ENCODE measurements around the gene MAN2B1. TPM values are rescaled to one million over a fixed set of nuclear protein-coding genes. Genes with fewer than 3 reads are reported as not detected.
"Not testable (repeated sequence)": the region's sequence is repeated elsewhere in the genome, so short reads cannot be mapped to it uniquely, and the experiment has no call there.

The MAN2B1 gene
- total RNA-seq = 10.6 TPM

DNA sequence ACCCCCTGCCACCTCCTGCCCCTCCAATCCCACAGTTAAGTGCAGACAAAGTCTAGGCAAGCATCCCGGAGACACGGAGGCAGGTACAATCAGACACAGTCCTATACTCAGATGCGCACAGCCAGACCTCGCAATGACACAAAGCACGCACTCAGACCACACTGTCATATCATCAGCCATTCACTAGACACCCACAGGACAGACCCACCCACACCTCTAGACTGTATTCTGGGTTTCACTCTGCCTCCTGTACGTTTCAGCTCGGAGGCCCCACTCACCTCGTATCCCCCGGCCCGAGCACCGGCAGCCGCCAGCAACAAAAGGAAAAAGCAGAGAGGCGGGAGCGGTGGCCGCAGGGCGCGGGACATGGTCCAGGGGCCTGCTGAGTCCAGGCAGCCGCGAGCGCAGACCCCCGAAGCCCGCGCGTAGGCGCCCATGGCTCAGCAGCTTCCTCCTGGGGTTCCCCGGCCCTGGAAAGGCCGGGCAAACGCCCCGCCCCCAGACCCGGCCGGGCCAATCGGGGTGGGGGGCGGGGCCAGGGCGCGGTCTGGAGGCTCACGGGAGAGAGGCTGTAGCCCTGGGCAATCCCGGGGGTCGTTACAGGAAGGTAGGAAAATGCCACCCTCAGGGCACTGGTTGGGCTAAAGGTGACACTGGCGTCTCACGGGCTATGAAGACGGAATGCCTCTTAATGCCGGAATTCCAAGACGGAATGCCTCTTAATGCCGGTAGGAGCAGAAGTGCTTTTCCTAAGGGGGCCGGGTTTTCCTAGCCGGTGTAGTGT is at the start of gene MAN2B1, which contains the start of gene WDR83:
MAN2B1 (minus strand) TSS at position 478 of the 784 bp plus-strand sequence; CDS start at position 437, 41 bp downstream.
WDR83 (plus strand) TSS at position 543 of the 784 bp plus-strand sequence. CDS start 2,984 bp downstream, outside the sequence.
- no peak for FAIRE-seq

DNA sequence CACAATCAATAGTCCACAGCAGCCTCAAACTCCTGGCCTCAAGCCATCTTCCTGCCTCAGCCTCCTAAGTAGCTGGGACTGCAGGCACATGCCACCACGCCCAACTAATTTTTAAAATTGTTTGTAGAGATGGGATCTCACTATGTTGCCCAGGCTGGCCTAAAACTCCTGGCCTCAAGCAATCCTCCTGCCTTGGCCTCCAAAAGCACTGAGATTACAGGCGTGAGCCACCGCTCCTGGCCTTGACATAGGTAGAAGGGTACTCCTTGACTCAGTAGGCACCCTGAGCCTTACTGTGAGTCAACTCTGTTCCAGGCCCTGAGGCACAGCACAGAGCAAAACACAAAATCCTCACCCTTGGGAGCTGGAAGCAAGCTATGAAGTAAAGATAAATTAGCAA is 49.4 kb upstream of the MAN2B1 start:
- no peak for DNase-seq (ENCODE audit: low spot score in 2 of 2)
- FAIRE-seq = no peak

More for the DNA sequence above, at the start of gene MAN2B1, which contains the start of gene WDR83:
- peak; percentile 84 to 93 for DNase-seq (ENCODE audit: low spot score in 2 of 2)

DNA sequence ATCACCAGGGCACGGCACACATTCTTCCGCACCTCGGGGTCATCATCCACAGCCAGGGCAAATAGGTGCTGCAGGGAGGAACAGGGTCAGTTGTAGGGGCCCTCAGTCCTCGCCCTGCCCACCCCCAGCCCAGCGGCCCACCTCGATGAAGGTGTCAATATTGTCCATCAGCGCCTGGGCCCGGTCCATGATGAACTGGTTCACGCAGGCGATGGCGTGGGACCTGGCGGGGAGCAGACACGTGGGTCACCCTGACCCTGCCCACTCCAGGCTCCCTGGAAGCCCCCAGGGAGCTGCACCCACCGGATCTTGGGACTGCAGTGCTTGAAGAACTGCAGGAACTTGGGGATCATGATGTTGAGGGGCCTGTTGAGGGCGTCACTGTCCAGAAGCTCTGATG is 48.6 kb upstream of the MAN2B1 start:
- no peak for DNase-seq (ENCODE audit: low spot score in 2 of 2)
- FAIRE-seq = no peak

DNA sequence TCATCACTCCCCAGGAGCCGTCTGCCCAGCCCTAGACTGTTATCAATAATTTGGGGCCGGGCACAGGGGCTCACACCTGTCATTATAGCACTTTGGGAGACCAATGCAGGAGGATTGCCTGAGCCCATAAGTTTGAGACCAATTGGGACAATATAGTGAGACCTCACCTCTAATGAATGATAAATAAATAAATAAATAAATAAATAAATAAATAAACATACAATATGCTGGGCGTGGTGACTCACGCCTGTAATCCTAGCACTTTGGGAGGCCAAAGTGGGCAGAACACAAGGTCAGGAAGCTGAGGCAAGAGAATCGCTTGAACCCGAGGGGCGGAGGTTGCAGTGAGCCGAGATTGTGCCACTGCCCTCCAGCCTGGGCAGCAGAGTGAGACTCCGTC is 46.8 kb upstream of the MAN2B1 start:
- DNase-seq (ENCODE audit: low spot score in 2 of 2); FAIRE-seq: not testable (repeated sequence)

DNA sequence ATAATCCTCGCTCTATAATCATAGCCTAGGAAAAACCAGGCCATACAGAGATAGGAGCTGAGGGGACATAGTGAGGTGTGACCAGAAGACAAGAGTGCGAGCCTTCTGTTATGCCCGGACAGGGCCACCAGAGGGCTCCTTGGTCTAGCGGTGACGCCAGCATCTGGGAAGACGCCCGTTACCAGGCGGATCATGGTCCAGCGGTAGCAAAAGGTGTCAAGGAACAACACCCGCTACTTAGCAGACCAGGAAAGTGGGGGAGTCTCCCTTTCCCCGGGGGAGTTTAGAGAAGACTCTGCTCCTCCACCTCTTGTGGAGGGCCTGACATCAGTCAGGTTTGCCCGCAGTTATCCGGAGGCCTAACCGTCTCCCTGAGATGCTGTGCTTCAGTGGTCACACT is 45.5 kb upstream of the MAN2B1 start:
- FAIRE-seq = not testable (repeated sequence)

DNA sequence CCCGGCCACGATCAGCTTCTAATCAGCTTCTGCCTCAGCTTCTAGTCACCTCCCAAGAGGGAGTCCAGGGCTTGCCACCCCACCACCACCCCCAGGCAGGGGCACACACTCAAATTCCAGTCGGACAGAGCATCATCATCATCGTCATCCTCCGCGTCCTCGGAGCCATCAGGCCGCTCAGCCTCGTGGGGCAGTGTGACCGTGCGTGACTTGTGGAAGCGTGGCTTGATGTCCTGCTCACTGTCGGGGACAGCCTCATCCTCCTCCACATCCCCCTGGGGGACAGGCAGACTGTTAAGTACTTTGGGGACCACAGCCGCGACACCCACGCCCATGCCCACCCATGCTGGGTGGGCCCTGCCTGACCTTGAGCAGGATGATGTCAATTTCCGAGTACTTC is 44.6 kb upstream of the MAN2B1 start:
- no peak for FAIRE-seq

More for the DNA sequence above, 45.5 kb upstream of the MAN2B1 start:
- DNase-seq (ENCODE audit: low spot score in 2 of 2) = not testable (repeated sequence)

DNA sequence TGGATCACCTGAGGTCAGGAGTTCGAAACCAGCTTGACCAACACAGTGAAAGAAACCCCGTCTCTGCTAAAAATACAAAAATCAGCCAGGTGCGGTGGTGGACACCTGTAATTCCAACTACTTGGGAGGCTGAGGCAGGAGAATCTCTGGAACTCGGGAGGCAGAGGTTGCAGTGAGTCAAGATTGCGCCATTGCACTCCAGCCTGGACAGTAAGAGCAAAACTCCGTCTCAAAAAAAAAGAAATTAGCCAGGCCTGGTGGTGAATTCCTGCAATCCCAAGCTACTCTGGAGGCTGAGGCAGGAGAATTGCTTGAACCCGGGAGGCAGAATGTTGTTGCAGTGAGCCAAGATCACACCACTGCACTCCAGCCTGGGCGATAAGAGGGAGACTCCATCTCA is 42.1 kb upstream of the MAN2B1 start:
- FAIRE-seq = no peak
- no peak for DNase-seq (ENCODE audit: low spot score in 2 of 2)

More for the DNA sequence above, 44.6 kb upstream of the MAN2B1 start:
- no peak for DNase-seq (ENCODE audit: low spot score in 2 of 2)

DNA sequence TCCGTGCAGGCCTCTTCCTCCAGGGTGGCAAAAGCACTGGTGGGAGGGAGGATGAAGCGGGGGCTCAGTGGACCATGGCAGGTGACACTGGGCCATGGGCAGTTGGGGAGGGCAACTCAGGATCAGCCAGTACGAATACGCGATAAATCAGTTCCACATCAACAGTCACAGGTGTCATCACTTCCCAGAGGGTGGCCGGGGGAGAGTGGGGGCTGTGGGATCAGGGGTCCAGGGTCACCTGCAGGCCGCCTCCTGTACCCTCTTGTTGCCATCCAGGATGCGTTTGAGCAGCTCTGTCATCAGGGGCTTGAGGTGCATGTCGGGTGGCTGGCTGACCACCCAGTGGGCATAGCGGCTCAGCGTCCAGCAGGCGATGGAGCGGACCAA is 39.8 kb upstream of the MAN2B1 start:
- no peak for DNase-seq (ENCODE audit: low spot score in 2 of 2)
- no peak for FAIRE-seq

DNA sequence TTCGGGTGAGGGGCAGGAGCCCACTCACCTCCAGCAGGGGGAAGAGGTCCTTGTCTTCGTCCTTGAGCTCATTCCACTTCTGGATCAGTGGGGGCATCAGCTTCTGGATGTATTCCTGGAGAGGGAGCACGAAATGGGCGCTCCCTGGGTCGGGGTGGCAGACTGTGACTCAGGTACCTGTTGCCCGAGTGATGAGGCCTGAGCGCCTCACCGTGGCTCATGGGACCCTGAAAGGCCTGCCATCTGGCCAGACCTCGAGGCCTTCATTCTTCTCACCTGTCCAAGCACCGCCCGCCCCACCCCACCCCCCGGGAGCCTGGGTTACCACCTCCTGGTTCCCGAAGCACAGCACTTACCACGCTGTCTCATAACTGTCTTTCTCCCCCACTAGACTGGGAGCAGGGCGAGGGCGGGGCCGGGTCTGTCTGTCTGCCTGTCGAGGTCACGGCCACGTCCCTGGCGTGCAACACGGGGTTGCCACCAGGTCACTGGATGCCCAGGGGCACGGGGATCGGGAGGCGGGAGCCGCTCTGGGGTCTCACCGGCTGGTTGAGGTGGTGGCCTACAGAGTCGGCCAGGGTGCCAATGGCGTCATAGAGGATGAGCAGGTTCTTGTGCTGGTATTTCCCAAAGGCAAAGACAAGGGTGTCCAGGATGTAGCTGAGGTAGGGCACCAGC is 39.3 kb upstream of the MAN2B1 start:
- FAIRE-seq (no peak), DNase-seq (ENCODE audit: low spot score in 2 of 2) (no peak)

DNA sequence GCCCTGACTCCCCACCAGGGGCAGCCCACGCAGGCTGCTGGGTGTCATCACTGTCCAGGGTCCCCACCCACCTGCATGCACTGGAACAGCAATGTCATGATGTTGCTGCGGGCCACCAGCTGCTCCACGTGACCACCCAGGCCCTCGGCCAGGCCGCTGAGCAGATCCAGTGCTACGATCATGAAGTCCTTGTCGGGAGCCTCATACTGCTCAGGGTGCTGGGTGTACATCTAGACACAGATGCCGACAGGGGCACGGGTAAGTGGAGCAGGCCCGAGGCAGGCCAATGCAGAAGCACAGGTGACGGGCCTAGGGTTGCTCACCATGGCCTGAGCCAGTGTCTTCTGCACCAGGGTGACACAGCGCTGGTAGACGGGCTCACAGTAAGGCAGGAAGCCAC is 38.6 kb upstream of the MAN2B1 start:
- FAIRE-seq (no peak), DNase-seq (ENCODE audit: low spot score in 2 of 2) (no peak)

DNA sequence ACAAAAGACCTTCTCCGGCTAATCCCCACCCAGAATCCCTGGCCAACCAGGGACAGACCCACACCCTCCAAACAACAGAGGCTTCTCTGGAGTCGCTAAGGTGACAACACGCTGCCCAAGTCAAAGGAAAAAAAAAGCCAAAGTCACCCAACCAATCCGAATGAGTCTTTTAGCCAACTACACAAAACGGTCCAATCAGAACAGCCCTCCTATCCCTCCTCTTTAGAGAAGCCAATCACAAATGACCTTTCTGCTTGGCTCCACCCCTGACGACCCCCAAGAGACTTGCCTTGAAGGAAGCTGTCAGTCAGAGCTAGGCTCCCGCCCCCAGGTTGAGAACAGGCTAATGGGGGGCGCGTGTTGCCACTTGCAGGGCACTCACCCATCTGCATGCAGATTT is 36.5 kb upstream of the MAN2B1 start:
- no peak for FAIRE-seq

DNA sequence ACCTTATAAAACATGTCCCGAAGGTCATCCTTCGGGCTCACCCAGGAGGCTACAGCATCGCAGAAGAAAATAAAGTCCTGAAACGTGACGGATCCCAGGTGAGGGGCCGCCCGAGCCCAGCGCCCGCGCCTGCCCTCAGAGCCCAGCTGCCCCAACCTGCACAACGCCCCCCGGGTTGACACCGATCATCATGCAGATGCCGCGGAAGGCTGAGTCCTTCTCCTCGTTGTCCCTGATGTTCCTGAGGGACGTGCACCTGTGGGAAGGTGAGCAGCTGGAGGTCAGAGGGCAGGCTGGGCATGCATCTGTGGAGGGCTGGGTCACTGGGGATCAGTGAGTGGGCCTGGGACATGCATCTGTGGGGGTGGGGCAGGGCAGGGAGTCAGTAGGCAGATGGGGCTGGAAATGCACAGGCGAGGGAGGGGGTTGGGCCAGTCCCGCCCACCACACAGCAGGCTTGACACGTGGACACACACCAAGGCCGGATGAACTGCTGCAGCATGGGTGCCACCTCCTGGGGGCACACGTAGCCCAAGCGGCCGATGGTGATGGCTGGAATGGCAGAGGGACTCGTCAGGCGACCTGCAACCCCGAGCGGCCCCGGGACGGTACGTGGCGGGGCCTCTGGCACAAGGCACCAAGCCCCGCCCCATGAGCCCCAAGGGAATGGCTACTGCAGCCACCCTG is 35.2 kb upstream of the MAN2B1 start:
- FAIRE-seq = no peak

More for the DNA sequence above, 36.5 kb upstream of the MAN2B1 start:
- peak in 1 of 2 donors; percentile 50 for DNase-seq (ENCODE audit: low spot score in 2 of 2)

DNA sequence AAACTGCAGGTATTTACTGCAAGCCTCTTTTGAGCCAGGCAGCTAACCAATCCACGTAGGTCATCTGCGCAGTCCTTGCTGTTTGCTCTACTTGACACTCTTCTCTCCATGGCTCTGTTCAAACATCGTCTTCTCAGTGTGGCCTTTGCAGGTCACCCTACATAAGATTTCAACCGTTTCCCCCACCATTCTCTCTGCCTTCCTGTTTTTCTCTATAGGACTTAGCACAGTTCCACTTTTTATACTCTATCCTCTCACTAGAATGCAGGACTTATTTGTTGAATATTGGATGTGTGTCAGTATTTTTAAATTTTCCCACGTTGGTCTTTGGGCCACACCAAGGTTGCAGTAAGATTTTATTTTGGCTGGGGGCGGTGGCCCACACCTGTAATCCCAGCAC is 31.6 kb upstream of the MAN2B1 start:
- FAIRE-seq (no peak), DNase-seq (ENCODE audit: low spot score in 2 of 2) (no peak)

More for the DNA sequence above, 35.2 kb upstream of the MAN2B1 start:
- DNase-seq (ENCODE audit: low spot score in 2 of 2) = no peak

DNA sequence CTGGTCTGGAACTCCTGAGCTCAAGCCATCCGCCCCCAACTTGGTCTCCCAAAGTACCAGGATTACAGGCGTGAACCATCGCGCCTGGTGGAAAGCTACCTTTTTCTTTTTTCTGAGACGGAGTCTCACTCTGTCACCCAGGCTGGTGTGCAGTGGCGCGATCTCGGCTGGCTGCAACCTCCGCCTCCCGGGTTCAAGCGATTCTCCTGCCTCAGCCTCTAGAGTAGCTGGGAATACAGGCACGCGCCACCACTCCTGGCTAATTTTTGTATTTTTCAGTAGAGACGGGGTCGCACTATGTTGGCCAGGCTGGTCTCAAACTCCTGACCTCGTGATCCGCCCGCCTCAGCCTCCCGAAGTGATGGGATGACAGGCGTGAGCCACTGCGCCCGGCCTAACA is 30.9 kb upstream of the MAN2B1 start:
- not testable (repeated sequence) for DNase-seq (ENCODE audit: low spot score in 2 of 2); FAIRE-seq

DNA sequence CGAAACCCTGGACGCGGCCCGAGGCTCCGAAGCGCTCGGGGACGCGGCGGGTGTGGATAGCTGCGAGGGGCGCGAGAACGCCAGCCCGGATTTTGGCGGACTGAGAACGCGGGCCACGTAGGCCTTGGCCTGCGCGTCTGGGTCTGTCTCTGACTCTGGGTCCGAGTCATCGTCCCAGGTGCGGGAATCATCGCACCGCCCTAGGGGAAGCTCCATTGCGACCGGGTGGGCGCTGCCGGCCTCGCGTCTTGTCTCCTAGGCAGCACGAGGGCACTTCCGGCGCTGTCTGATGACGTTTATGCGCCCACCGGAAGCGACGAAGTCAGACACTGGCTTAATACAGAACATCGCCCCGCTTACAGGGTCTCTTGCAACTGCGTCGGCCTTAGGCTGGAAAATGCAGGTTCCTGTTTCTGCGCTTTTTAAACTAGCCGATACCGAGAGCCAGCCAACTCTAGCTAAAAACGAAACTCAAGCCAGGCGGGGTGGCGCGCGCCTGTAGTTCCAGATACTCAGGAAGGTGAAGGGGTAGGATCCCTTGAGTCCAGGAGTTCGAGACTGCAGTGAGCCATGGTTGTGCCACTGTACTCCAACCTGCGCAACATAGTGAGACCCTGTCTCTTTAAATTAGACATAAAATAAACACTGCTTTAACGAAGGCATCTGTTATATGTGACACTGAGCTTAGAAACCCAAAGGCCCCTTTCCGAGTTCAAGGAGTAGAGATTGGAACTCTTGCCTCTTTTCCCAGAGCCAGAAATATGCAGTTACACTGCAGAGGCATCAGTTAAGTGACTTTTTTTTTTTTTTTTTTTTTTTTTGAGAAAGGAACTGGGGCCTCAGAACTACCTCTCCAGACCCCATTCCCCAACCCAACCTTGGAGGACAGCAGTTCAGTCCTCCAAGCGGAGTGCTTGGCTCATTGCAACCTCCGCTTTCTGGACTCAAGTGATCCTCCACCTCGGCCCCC is 30.1 kb upstream of the MAN2B1 start, which contains the start of gene FBXW9:
FBXW9 (minus strand) TSS at position 266 of the 970 bp plus-strand sequence; CDS start at position 216, 50 bp downstream.
- DNase-seq (ENCODE audit: low spot score in 2 of 2) (peak; percentile 100), FAIRE-seq (no peak)

DNA sequence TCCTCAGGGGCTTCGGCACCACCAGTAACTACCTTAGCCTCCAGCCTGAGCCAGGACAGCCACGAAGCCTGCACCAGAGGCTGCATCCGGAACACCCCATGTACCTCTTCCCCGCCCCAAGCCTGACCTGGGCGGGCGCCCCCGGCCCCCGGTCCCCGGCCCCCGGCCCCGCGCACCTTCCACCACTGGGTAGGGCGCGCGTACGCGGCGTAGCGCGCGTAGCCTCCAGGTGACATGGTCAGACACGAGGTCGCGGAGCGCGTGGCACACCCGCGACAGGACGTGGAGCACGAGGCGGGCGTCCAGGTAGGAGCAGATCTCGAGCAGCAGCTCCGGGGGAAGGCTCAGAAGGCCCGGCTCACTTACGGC is 29.4 kb upstream of the MAN2B1 start:
- DNase-seq (ENCODE audit: low spot score in 2 of 2) = no peak
- FAIRE-seq = no peak

DNA sequence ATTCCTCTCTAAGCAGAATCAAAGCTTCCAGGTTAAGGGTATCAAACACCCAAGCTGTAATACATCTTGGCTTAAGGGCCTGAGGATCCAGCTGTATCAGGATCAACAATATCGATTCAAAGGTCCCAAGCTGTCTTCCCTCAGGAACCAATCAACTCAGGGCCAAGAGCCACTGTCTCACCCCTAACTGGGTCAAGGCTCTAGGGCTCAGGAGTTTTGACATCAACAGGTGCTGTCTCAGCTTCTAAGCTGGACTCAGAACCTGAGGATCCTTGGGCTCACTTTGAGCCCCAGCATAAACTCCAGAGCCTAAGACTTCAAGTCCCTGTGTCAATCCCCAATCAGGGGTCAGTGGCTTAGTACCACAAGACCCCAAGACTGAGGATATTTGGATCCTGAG is 29.0 kb upstream of the MAN2B1 start:
- no peak for DNase-seq (ENCODE audit: low spot score in 2 of 2)
- FAIRE-seq = no peak

DNA sequence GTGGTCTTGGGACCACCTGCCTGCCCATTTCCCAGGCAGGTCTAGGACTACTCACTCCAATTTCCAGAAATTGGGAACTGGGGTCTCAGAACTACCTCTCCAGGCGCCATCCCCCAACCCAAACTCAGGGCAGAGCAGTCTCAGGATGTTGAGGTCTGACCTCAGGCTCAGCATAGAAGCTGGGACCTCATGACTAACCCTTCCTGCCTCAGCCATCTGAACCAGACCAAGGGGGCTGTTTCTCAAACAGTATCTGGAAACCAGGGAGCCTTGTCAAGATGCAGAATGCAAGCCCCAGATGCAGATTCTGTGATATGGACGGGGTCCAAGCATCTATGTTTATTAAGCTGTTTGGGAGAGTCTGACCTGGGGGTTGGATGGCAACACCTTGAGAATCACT is 28.6 kb upstream of the MAN2B1 start:
- FAIRE-seq = no peak
- DNase-seq (ENCODE audit: low spot score in 2 of 2) = no peak

DNA sequence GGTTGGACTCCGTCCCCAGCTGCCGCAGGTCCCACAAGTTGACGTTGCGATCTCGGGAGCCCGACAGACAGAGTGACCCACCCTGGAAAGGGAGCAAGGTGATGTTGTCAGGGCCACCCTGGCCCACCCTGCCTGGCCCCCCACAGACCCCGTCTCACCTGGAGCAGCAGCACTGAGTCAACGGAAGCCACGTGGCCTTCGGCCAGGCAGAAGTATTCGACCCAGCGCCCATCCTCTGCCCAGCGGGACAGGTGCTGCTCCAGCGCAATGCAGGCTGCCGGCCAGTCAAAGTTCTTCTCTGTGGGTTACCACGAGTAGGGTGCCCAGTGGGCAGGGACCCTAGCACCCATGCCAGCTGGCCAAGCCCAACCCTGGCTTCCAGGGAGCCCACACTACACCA is 28.1 kb upstream of the MAN2B1 start:
- FAIRE-seq = no peak

DNA sequence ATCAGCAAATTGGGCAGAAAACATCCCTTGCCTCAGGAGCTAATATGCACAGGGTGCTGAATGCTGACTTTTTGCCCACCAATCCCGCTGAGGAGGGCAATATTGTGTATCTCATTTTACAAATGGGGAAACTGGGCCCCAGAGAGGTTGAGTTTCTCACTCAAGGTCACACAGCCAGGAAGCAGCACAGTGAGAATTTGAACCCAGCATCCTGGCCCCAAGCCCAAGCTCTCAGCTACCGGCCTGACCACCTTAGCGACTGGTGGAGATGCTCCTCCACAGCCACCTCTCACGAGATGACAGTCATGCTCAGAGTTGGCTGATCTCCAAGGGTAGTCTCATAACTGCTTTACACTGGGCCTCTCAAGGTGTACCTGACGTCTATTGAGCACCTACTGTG is 26.4 kb upstream of the MAN2B1 start:
- no peak for DNase-seq (ENCODE audit: low spot score in 2 of 2)
- FAIRE-seq = no peak

More for the DNA sequence above, 28.1 kb upstream of the MAN2B1 start:
- DNase-seq (ENCODE audit: low spot score in 2 of 2) = no peak

Data from frontal cortex (tissue), 4 donors.